Naive B cell (primary cell): ENCODE results near the gene ACTA2. TPM values are rescaled to one million over a fixed set of nuclear protein-coding genes. Genes with fewer than 3 reads are reported as not detected.

Experiments
- ATAC-seq, 2 donors: fragments of 150-1000 bp; cut with Tn5 transposase; 2 replicates each; pipeline ENCODE4 v1.10.0; 2021; ENCODE audit warnings: low read depth in 2 of 2, mild to moderate bottlenecking in 2 of 2, moderate library complexity in 2 of 2
- DNase-seq: peaks from one replicate; pipeline ENCODE4 v3.0.0; 2022
- H3K27ac Mint-ChIP-seq, 6 donors: one replicate each; pipeline ENCODE4 v1.8.0; 2020 to 2022; ENCODE audit warnings: mild to moderate bottlenecking in 6 of 6, mixed read lengths in 6 of 6, moderate library complexity in 5 of 6, inconsistent platforms in 2 of 6
- H3K27me3 Mint-ChIP-seq, 3 donors: one replicate each; pipeline ENCODE4 v1.8.0; 2021 to 2022; ENCODE audit warnings: mixed read lengths in 3 of 3, mild to moderate bottlenecking in 1 of 3
- H3K36me3 Mint-ChIP-seq, 2 donors: one replicate each; pipeline ENCODE4 v1.8.0; 2020 to 2022; ENCODE audit warnings: mixed read lengths in 2 of 2, inconsistent platforms in 1 of 2, mild to moderate bottlenecking in 1 of 2
- H3K4me1 Mint-ChIP-seq, 3 donors: one replicate each; pipeline ENCODE4 v1.8.0; 2020 to 2022; ENCODE audit warnings: mixed read lengths in 3 of 3, inconsistent platforms in 1 of 3, mild to moderate bottlenecking in 1 of 3, moderate library complexity in 1 of 3
- H3K4me3 Mint-ChIP-seq, 8 donors: one replicate each; pipeline ENCODE4 v1.8.0; 2020 to 2022; ENCODE audit warnings: mild to moderate bottlenecking in 8 of 8, mixed read lengths in 8 of 8, moderate library complexity in 8 of 8, inconsistent platforms in 2 of 8
- H3K9me3 Mint-ChIP-seq, 7 donors: one replicate each; pipeline ENCODE4 v1.8.0; 2020 to 2022; ENCODE audit warnings: mixed read lengths in 7 of 7, mild to moderate bottlenecking in 5 of 7, inconsistent platforms in 2 of 7, moderate library complexity in 1 of 7
- polyA plus RNA-seq, 6 donors: library from polyadenylated mRNA; unstranded; fragments of 300-500 nt; fragmentation: Illumina TruSeq; gene quantifications; one replicate each; pipeline ENCODE4 v1.2.3, GENCODE V29; 2021; ENCODE audit warnings: low read depth in 6 of 6

Gene ACTA2
- polyA plus RNA-seq, 6 donors from 2014 or later: 0.44 to 1.4 (median 0.62) TPM; not detected in 2

- peak; percentile 90 to 94 for ATAC-seq
- Mint-ChIP-seq H3K4me1 (peaks cover 29 to 51% (median 45%) of the 10 kb centered on the region in 3 donors), H3K27ac (peak overlapping the region; percentile 48 to 97 (median 90)), H3K9me3 (no peaks in the 10 kb centered on the region), H3K4me3 (peak overlapping the region in 6 of 8 donors; percentile 9 to 64 (median 29)), H3K27me3 (no peaks in the 10 kb centered on the region), H3K36me3 (no peaks in the 10 kb centered on the region)
- peak; percentile 64 for DNase-seq
These were observed 51.2 kb downstream of the ACTA2 start for GRCh38 chr10:88901206-88901983.

- Mint-ChIP-seq H3K4me1 (peaks cover 29 to 52% (median 45%) of the 10 kb centered on the region in 3 donors), H3K4me3 (peak overlapping the region in 1 of 8 donors; percentile 16)
These were observed 52.7 kb downstream of the ACTA2 start for GRCh38 chr10:88899886-88900285.

DNA sequence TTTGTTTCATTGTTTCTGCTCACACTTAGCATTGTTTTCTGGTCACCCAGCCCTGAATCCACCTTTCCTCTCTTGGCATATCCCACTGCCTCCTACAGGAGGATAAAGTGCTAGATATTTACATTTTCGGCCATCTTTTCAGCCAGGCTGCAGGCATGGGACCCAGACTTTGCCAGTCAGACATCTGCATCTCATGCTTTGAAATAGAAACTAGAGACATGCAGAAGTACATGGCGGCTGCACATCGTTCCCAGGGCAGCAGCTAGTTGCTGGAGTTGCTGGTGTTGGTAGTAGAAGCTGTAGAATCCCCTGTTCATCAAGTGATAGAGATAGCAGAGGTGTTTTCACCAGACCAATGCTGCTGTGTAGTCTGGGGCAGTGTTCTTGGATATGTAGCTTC, 53.8 kb downstream of the ACTA2 start:
- H3K9me3 Mint-ChIP-seq: no peaks in the 10 kb centered on the region
- peaks cover 29 to 52% (median 45%) of the 10 kb centered on the region in 3 donors for H3K4me1 Mint-ChIP-seq
- no peak for ATAC-seq
- H3K36me3 Mint-ChIP-seq: no peaks in the 10 kb centered on the region
- no peak for DNase-seq
- H3K27ac Mint-ChIP-seq: peak overlapping the region in 1 of 6 donors; percentile 3
- peak overlapping the region in 2 of 8 donors; percentile 16 to 50 for H3K4me3 Mint-ChIP-seq
- no peaks in the 10 kb centered on the region for H3K27me3 Mint-ChIP-seq

More at GRCh38 chr10:88899886-88900285, 52.7 kb downstream of the ACTA2 start:
- no peak for DNase-seq
- Mint-ChIP-seq H3K36me3 (no peaks in the 10 kb centered on the region), H3K9me3 (no peaks in the 10 kb centered on the region), H3K27ac (peak overlapping the region in 3 of 6 donors; percentile 42 to 71 (median 48)), H3K27me3 (no peaks in the 10 kb centered on the region)
- no peak for ATAC-seq

DNA sequence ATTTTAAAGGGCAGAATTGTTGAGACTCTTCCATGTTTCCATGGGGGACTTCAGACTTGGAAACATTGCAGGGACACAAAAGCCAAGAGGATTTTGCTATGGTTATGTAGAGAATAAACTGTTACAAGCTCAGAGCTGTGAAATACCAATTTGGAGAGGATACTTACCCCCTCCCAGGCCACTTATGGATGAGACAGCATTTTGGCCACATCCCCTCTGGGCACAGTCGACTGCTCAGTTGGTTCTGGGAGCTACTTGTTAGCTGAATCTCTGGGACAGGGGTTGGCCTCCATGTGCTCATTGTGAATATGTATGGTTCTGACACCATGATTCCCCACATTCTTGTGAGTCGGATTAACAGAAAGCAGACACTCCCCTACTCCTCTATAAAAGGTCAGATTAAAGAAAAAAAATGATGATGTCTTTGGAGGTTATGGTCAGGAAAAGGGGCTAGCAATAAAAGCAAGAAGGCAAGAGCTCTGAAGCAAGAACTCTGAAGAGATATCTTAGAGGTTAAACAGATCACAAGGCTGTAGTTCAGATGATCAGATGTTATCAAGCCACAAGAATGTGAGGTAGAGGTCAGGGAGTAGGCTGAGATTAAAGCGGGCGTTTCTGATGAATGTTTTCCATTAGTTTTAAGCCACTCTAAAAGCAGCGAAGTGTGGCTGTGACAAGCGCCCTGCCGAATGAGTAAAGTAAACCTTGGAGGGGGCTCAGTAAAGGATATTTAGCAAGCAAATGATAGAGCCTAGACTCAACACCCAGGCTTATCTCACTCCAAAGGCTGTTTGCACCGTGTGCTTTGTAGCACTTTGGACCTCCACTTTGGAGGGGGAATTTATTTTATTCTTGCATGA, 55.3 kb downstream of the ACTA2 start:
- Mint-ChIP-seq H3K27ac (peak overlapping the region in 4 of 6 donors; percentile 5 to 28 (median 17)), H3K4me3 (peak overlapping the region in 1 of 8 donors; percentile 45), H3K27me3 (no peaks in the 10 kb centered on the region), H3K9me3 (no peaks in the 10 kb centered on the region), H3K4me1 (peaks cover 29 to 50% (median 44%) of the 10 kb centered on the region in 3 donors), H3K36me3 (no peaks in the 10 kb centered on the region)
- DNase-seq: no peak
- no peak for ATAC-seq

- DNase-seq (no peak), ATAC-seq (no peak)
- H3K27ac Mint-ChIP-seq: peak overlapping the region in 2 of 6 donors; percentile 16 to 28
- H3K36me3 Mint-ChIP-seq: no peaks in the 10 kb centered on the region
- no peaks in the 10 kb centered on the region for H3K27me3 Mint-ChIP-seq
- H3K4me3 Mint-ChIP-seq: peak overlapping the region in 2 of 8 donors; percentile 42 to 45
- H3K9me3 Mint-ChIP-seq: no peaks in the 10 kb centered on the region
- H3K4me1 Mint-ChIP-seq: peaks cover 24 to 45% (median 36%) of the 10 kb centered on the region in 3 donors
These were observed 56.1 kb downstream of the ACTA2 start for GRCh38 chr10:88896372-88896993.

- ATAC-seq: no peak
- no peak for DNase-seq
- Mint-ChIP-seq H3K4me1 (peaks cover 15 to 33% (median 28%) of the 10 kb centered on the region in 3 donors), H3K36me3 (no peaks in the 10 kb centered on the region), H3K27ac (no peak overlapping the region), H3K9me3 (no peaks in the 10 kb centered on the region), H3K4me3 (peak overlapping the region in 1 of 8 donors; percentile 53), H3K27me3 (no peaks in the 10 kb centered on the region)
These were observed 57.3 kb downstream of the ACTA2 start for GRCh38 chr10:88895250-88895649.

DNA sequence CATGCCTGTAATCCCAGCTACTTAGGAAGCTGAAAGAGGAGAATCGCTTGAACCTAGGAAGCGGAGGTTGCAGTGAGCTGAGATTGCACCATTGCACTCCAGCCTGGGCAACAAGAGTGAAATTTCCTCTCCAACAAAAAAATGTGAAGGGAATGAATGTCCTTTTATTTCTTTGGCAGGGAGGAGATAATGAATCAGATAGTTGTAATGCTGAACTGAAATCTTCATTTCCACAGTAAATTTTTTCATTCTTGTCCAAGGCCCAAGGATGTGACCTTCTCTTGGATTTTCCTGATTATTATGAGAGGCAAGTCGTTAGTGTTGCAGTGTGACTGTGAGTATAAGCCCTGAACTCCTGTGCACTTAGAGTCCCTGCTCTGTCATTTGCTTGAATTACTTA, 59.0 kb downstream of the ACTA2 start:
- no peaks in the 10 kb centered on the region for H3K36me3 Mint-ChIP-seq
- no peak for ATAC-seq
- peak overlapping the region in 1 of 6 donors; percentile 43 for H3K27ac Mint-ChIP-seq
- peaks cover 17 to 27% (median 26%) of the 10 kb centered on the region in 3 donors for H3K4me1 Mint-ChIP-seq
- no peaks in the 10 kb centered on the region for H3K9me3 Mint-ChIP-seq
- no peaks in the 10 kb centered on the region for H3K27me3 Mint-ChIP-seq
- H3K4me3 Mint-ChIP-seq: no peak overlapping the region
- DNase-seq: no peak

GRCh38 chr10:88892222-88892967, 60.2 kb downstream of the ACTA2 start:
- Mint-ChIP-seq H3K27ac (no peak overlapping the region), H3K36me3 (no peaks in the 10 kb centered on the region), H3K9me3 (no peaks in the 10 kb centered on the region), H3K4me1 (peaks cover 22 to 25% (median 24%) of the 10 kb centered on the region in 3 donors), H3K4me3 (no peak overlapping the region), H3K27me3 (no peaks in the 10 kb centered on the region)
- DNase-seq: no peak
- no peak for ATAC-seq

DNA sequence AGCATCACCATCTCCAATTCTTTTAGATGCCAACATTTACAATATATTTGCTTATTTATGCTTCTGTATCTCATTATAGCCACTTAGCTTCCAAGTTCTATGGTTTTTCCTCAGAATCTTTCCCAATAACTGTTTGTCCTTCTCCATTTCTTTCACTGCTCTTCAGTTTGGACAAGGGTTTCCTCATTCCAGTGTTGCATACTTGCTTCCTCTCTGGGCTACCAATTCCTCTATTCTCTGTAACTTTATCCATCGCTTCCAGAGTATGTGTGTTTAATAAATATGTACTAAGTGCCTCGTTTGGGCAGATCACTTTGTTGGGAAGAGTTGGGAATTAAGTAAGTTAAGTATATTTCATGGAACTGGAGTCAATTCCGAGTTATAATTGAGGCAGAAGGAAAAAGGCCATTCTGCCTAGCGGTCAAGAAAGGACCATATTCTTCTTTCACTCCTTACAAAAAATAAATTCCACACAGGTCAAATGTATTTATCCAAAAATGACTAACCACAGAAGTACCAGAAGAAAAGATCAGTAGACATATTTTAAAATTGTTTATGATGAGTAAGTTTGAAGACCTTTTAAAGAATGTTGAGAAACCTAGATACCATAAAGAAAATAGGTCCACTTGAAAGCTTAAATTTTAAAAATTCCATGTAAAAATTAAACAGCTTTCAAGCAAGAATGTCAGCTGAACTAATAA, 61.7 kb downstream of the ACTA2 start:
- Mint-ChIP-seq H3K36me3 (no peaks in the 10 kb centered on the region), H3K4me3 (no peak overlapping the region), H3K27ac (no peak overlapping the region), H3K4me1 (peaks cover 18 to 19% (median 18%) of the 10 kb centered on the region in 3 donors), H3K27me3 (no peaks in the 10 kb centered on the region), H3K9me3 (no peaks in the 10 kb centered on the region)
- ATAC-seq: no peak
- DNase-seq: no peak

DNA sequence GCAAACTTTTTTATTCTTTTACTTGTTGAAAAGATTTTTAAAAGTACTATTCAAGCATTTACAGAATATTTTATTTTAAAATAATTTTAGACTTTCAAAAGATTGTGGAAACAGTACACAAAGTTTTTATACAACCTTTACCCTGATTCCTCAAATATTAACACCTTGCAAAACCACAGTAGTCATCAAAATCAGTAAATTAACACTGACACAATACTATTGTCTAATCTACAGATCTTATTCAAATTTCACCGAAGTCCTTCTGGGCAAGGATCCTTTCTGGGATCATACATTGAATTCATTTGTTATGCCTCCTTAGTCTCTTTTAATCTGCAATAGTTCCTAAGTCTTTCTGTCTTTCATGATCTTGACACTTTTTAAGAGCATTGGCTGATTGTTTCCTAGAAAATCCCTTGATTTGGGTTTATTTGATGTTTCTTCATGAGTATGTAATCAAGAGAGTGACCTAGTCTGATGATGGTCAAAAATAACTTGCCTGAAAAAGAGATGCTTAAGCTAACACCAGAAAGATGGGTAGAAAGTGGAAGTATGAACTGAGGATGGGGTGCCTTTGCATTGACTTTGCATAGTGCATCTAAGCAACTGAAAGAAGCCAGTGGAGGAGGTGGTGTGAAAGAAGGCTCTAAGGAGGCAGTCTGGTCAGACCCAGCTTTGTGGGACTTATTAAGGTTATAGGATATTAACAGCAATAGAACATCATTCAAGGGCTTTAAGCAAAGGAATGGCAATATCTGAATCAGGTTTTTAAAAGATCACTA, 62.8 kb downstream of the ACTA2 start:
- Mint-ChIP-seq H3K36me3 (no peaks in the 10 kb centered on the region), H3K27me3 (no peaks in the 10 kb centered on the region), H3K27ac (peak overlapping the region in 3 of 6 donors; percentile 32 to 48 (median 40)), H3K9me3 (no peaks in the 10 kb centered on the region), H3K4me3 (no peak overlapping the region), H3K4me1 (peaks cover 18 to 19% (median 18%) of the 10 kb centered on the region in 3 donors)
- DNase-seq (no peak), ATAC-seq (peak in 1 of 2 donors; percentile 58)

DNA sequence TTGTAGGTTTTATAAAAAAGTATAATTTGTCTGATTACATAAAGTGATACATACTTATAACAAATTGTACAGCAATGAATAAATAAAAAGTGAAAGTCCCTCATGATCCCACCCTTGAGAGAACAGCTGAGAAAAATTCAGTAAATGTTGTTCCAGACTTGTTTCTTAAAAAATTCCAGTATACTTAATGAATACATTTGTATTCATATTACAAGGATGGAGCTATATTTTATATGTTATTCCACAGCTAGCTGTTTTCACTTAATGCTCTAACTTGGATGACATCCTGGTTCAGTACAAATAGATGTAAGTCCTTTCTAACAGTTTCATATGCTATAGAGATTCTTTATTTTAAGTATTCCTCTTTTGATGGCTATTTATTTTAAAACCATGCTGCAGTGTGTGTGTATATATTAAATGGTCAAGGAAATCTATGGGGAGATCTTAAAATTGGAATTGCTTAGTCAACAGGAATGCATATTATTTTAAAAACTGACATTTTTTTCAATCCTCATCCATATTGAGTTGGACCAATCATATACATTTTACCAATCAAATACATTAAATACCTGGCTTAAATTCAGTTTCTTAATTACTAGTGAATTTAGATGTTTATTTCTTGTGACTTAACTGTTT, 63.6 kb downstream of the ACTA2 start:
- Mint-ChIP-seq H3K9me3 (no peaks in the 10 kb centered on the region), H3K27ac (no peak overlapping the region), H3K27me3 (no peaks in the 10 kb centered on the region)

More for the DNA sequence above, 63.6 kb downstream of the ACTA2 start:
- Mint-ChIP-seq H3K4me3 (no peak overlapping the region), H3K4me1 (peaks cover 18 to 19% (median 18%) of the 10 kb centered on the region in 3 donors), H3K36me3 (no peaks in the 10 kb centered on the region)
- ATAC-seq: no peak
- no peak for DNase-seq
